GM21576 (cell line): ENCODE data around the gene TEX48.
A peak's percentile ranks its signal among the peaks of the same experiment; 100 is the strongest.

Source experiments
- ATAC-seq: cut with Tn5 transposase; IDR thresholded peaks from one replicate; pipeline ENCODE4 v1.9.1; 2021; ENCODE audit warnings: mild to moderate bottlenecking, moderate library complexity; ENCODE audit not compliant: unreplicated experiment

Gene TEX48

GRCh38 chr9:114669961-114670360 is 12.0 kb downstream of the TEX48 start:
- no peak for ATAC-seq

- ATAC-seq = no peak
These were observed 13.8 kb downstream of the TEX48 start for GRCh38 chr9:114668146-114668545.

GRCh38 chr9:114666851-114667250 is 15.1 kb downstream of the TEX48 start:
- ATAC-seq = no peak

GRCh38 chr9:114666401-114666800 is 15.6 kb downstream of the TEX48 start:
- no peak for ATAC-seq

GRCh38 chr9:114664181-114664580 is 17.8 kb downstream of the TEX48 start:
- no peak for ATAC-seq

- ATAC-seq = peak; percentile 75
These were observed 19.7 kb downstream of the TEX48 start for GRCh38 chr9:114662081-114662989.

- no peak for ATAC-seq
These were observed 24.3 kb downstream of the TEX48 start, which contains the start of gene TEX53 for GRCh38 chr9:114657705-114658104. TEX53 (minus strand) TSS chr9:114657805; CDS start chr9:114657774, 31 bp downstream.

- ATAC-seq = no peak
These were observed 25.7 kb downstream of the TEX48 start for GRCh38 chr9:114656301-114656700.

- ATAC-seq = no peak
These were observed 26.3 kb downstream of the TEX48 start for GRCh38 chr9:114655689-114656088.

GRCh38 chr9:114653556-114654159 is 28.3 kb downstream of the TEX48 start:
- ATAC-seq = peak; percentile 79

GRCh38 chr9:114652776-114653555 is 29.0 kb downstream of the TEX48 start:
- ATAC-seq = no peak

GRCh38 chr9:114643896-114644295 is 38.1 kb downstream of the TEX48 start:
- no peak for ATAC-seq

- ATAC-seq = no peak
These were observed 39.0 kb downstream of the TEX48 start for GRCh38 chr9:114643001-114643400.

GRCh38 chr9:114641967-114642366 is 40.0 kb downstream of the TEX48 start:
- ATAC-seq = no peak

- no peak for ATAC-seq
These were observed 43.6 kb downstream of the TEX48 start for GRCh38 chr9:114638404-114638803.

- ATAC-seq = no peak
These were observed 47.6 kb downstream of the TEX48 start for GRCh38 chr9:114634387-114634786.

- ATAC-seq = no peak
These were observed 48.4 kb downstream of the TEX48 start for GRCh38 chr9:114633438-114634089.

GRCh38 chr9:114631166-114631565 is 50.8 kb downstream of the TEX48 start:
- ATAC-seq = no peak

GRCh38 chr9:114629563-114630090 is 52.4 kb downstream of the TEX48 start:
- no peak for ATAC-seq

GRCh38 chr9:114627553-114627952 is 54.4 kb downstream of the TEX48 start:
- no peak for ATAC-seq
